HepG2 (cell line): ENCODE data around the gene RETREG2. TPM values are rescaled to one million over a fixed set of nuclear protein-coding genes. Genes with fewer than 3 reads are reported as not detected.

ENCODE experiments used
- ARID4A ChIP-seq: sonication (generic); formaldehyde crosslinking; IDR thresholded peaks from 2 replicates; pipeline ENCODE4 v1.5.0; 2020; ENCODE audit warnings: mild to moderate bottlenecking, missing genetic modification reagents, borderline replicate concordance
- ATF7-NPFF ChIP-seq: sonication (generic); formaldehyde crosslinking; IDR thresholded peaks from 2 replicates; pipeline ENCODE4 v1.8.1; 2023; ENCODE audit warnings: mild to moderate bottlenecking, low read depth, missing genetic modification reagents, moderate library complexity
- MNT ChIP-seq: fragments of 450-650 bp; IDR thresholded peaks from 2 replicates; pipeline ENCODE4 v1.6.1; 2016
- MYC ChIP-seq: sonication (generic); formaldehyde crosslinking; IDR thresholded peaks from 2 replicates; pipeline ENCODE4 v1.9.0; 2021; ENCODE audit warnings: missing genetic modification reagents, borderline replicate concordance
- NCOR1 ChIP-seq: fragments of 200-600 bp; sonication (generic); IDR thresholded peaks from 2 replicates; pipeline ENCODE4 v1.7.0; 2017; ENCODE audit warnings: antibody characterized with exemption, low read length, borderline replicate concordance
- NR2F1 ChIP-seq, 2 experiments: fragments of 450-650 bp in 1 of 2; formaldehyde crosslinking in 1 of 2; IDR thresholded peaks; 2 replicates each; pipeline versions ENCODE4 v1.5.0 to v1.6.1; 2016 to 2020; ENCODE audit warnings: mild to moderate bottlenecking in 1 of 2, missing compliant biosample characterization in 1 of 2, missing genetic modification reagents in 1 of 2, moderate library complexity in 1 of 2
- ZFP91 ChIP-seq: sonication (generic); formaldehyde crosslinking; IDR thresholded peaks from 2 replicates; pipeline ENCODE4 v1.9.0; 2022; ENCODE audit warnings: missing genetic modification reagents, mild to moderate bottlenecking, borderline replicate concordance
- ZNF468 ChIP-seq: sonication (generic); formaldehyde crosslinking; IDR thresholded peaks from 2 replicates; pipeline ENCODE4 v1.8.0; 2022; ENCODE audit warnings: mild to moderate bottlenecking, moderate library complexity, missing genetic modification reagents
- ZNF687 ChIP-seq: sonication (generic); formaldehyde crosslinking; IDR thresholded peaks from 2 replicates; pipeline ENCODE4 v1.5.1; 2020; ENCODE audit warnings: mild to moderate bottlenecking, missing genetic modification reagents, moderate library complexity
- polyA plus RNA-seq, 8 experiments: library from polyadenylated mRNA; depleted of rRNA in 3 of 8; stranded (reverse) in 7 of 8; unstranded in 1 of 8; fragments of >200 nt; fragmentation: Illumina TruSeq in 4 of 8; extraction: Trizol in 4 of 8; gene quantifications; 2 replicates each; pipeline versions ENCODE4 v1.2.1 to v1.2.3, GENCODE V29; 2011 to 2016; ENCODE audit warnings: low read depth in 4 of 8, missing spikeins in 1 of 8, mixed read lengths in 1 of 8; ENCODE audit not compliant: insufficient read depth in 1 of 8
- total RNA-seq, 5 experiments: library from RNA; depleted of rRNA; stranded (reverse); fragments of >200 nt; fragmentation: Illumina TruSeq; extraction: Trizol; gene quantifications; 2 replicates each; pipeline ENCODE4 v1.2.3, GENCODE V29; 2016; ENCODE audit warnings: low read depth in 1 of 5

Gene RETREG2
- total and polyA plus RNA-seq, 2 of the 13 experiments (the other 11 are each of a cell fraction or from before 2014, with no cell fraction given): 86.0 to 134 TPM

- TF ChIP-seq ZNF687 (CRISPR knock-in tag): peak; percentile 36
- TF ChIP-seq MNT: peak; percentile 46
- TF ChIP-seq MYC (CRISPR knock-in tag): 0 out of 2 replicates have a peak, but pooled peaks have one; percentile 2
- no peak for TF ChIP-seq NCOR1
- no peak for TF ChIP-seq ARID4A (CRISPR knock-in tag)
- no peak for TF ChIP-seq ATF7-NPFF (CRISPR knock-in tag)
- no peak for TF ChIP-seq NR2F1 (CRISPR knock-in tag; IDR thresholded peaks at IDR 0.05)
- peak; percentile 35; the same call in 1 of the 2 replicates for TF ChIP-seq ZFP91 (CRISPR knock-in tag)
- TF ChIP-seq ZNF468: no peak
Measured at GRCh38 chr2:219223831-219224610, 45.9 kb downstream of the RETREG2 start (continued).
